ENCODE measurements around the gene SLC20A1. TPM values are rescaled to one million over a fixed set of nuclear protein-coding genes. Genes with fewer than 3 reads are reported as not detected.
"Not testable (repeated sequence)": the region's sequence is repeated elsewhere in the genome, so short reads cannot be mapped to it uniquely, and the experiment has no call there.

The SLC20A1 gene
- total RNA-seq, 4 donors from 2014 or later, result 9.5 to 25.4 (median 20.5) TPM

DNA sequence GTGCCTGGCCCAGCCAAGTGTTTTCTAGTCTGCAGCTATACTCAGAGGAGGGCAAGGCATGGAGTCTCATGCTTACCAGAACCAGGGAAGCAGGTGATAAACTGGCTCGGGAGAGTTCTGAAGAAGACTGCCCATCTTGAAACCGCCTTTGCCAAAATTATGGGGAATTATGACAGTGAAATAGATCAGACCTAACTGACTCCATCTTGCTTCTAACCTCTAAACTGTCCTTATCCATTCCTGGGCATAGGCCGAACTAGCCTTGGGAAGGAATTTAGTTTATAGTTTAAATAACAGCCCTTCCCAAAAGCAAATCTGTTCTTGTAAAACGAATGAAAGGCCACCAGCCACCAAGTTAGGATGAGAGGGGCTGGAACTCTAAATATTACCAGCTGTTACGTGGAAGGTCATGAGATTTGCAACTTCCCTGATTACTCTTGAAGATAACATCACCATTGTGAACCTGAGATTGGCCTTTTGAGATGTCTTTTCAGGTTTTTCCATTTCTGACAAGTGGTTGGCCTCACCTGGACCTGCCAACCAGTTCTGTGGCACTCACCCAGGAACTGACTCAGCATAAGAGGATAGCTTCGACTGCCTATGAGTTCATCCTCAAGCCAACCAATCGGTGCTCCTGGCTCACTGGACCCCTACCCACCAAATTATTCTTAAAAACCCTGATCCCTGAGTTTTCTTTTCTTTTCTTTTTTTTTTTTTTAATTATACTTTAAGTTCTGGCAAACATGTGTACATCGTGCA is 37.9 kb upstream of the SLC20A1 start:
- Histone ChIP-seq H3K27ac (no peak overlapping the region), H3K4me3 (no peak overlapping the region), H3K4me1 (no peaks in the 10 kb centered on the region), H3K27me3 (no peaks in the 10 kb centered on the region), H3K9me3 (no peaks in the 10 kb centered on the region), H3K36me3 (no peaks in the 10 kb centered on the region)
- ATAC-seq, result no peak
- WGBS, 2 donors (ENCODE audit: low coverage in 1 of 2), result 82 to 89% methylated on average over 7 to 8 of the region's 8 CpGs
- TF ChIP-seq POLR2AphosphoS5 (IDR thresholded peaks at IDR 0.05) (no peak), POLR2A (IDR thresholded peaks at IDR 0.05) (no peak), EP300 (IDR thresholded peaks at IDR 0.05) (no peak)
- TF ChIP-seq, protein P1, sequence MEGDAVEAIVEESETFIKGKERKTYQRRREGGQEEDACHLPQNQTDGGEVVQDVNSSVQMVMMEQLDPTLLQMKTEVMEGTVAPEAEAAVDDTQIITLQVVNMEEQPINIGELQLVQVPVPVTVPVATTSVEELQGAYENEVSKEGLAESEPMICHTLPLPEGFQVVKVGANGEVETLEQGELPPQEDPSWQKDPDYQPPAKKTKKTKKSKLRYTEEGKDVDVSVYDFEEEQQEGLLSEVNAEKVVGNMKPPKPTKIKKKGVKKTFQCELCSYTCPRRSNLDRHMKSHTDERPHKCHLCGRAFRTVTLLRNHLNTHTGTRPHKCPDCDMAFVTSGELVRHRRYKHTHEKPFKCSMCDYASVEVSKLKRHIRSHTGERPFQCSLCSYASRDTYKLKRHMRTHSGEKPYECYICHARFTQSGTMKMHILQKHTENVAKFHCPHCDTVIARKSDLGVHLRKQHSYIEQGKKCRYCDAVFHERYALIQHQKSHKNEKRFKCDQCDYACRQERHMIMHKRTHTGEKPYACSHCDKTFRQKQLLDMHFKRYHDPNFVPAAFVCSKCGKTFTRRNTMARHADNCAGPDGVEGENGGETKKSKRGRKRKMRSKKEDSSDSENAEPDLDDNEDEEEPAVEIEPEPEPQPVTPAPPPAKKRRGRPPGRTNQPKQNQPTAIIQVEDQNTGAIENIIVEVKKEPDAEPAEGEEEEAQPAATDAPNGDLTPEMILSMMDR (IDR thresholded peaks at IDR 0.05), result no peak

DNA sequence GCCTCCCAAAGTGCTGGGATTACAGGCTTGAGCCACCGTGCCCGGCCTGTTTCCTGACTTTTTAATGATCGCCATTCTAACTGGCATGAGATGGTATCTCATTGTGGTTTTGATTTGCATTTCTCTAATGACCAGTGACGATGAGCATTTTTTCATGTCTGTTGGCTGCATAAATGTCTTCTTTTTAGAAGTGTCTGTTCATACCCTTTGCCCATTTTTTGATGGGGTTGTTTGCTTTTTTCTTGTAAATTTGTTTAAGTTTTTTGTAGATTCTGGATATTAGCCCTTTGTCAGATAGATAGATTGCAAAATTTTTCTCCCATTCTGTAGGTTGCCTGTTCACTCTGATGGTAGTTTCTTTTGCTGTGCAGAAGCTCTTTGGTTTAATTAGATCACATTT is 36.4 kb upstream of the SLC20A1 start:
- H3K4me3 ChIP-seq, ATAC-seq, H3K27me3 ChIP-seq, H3K4me1 ChIP-seq, H3K9me3 ChIP-seq, H3K36me3 ChIP-seq, H3K27ac ChIP-seq: not testable (repeated sequence)
- 88 to 90% methylated on average over 4 of the region's 4 CpGs for whole genome bisulfite sequencing, 2 donors (ENCODE audit: low coverage in 1 of 2)

DNA sequence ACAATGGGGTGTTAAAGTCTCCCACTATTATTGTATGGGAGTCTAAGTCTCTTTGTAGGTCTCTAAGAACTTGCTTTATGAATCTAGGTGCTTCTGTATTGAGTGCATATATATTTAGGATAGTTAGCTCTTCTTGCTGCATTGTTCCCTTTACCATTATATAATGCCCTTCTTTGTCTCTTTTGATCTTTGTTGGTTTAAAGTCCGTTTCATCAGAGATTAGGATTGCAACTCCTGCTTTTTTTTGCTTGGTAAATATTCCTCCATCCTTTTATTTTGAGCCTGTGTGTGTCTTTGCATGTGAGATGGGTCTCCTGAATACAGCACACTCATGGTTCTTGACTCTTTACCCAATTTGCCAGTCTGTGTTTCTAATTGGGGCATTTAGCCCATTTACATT is 33.5 kb upstream of the SLC20A1 start:
- not testable (repeated sequence) for ATAC-seq, H3K4me1 ChIP-seq, H3K27me3 ChIP-seq, H3K27ac ChIP-seq, H3K36me3 ChIP-seq, H3K4me3 ChIP-seq, H3K9me3 ChIP-seq
- WGBS, 2 donors (ENCODE audit: low coverage in 1 of 2), result 70 to 71% methylated on average over 1 of the region's 1 CpG

DNA sequence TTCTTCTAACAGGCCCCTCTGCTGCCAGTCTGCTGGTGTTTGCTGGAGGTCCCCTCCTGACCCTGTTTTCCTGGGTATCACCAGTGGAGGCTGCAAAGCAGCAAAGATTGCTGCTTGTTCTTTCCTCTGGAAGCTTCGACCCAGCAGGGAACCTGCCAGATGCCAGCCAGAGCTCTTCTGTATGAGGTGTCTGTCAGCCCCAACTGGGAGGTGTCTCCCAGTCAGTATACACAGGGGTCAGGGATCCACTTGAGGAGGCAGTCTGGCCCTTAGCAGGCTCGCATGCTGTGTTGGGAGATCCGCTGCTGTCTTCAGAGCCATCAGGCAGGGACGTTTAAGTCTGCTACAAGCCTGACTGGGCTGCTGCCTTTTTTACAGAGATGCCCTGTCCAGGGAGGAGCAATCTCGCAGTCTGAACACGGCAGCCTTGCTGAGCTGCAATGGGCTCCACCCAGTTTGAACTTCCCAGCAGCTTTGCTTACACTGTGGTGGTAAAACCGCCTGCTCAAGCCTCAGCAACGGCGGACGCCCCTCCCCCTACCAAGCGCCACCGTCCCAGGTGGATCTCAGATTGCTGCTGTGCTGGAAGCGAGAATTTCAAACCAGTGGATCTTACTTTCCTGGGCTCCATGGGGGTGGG is 31.4 kb upstream of the SLC20A1 start:
- H3K9me3 ChIP-seq, result no peaks in the 10 kb centered on the region
- no peak for TF ChIP-seq POLR2A (IDR thresholded peaks at IDR 0.05)
- TF ChIP-seq, protein P1 (IDR thresholded peaks at IDR 0.05), result no peak
- no peak for TF ChIP-seq EP300 (IDR thresholded peaks at IDR 0.05)
- TF ChIP-seq POLR2AphosphoS5 (IDR thresholded peaks at IDR 0.05), result no peak
- ATAC-seq, result no peak
- no peak overlapping the region for H3K27ac ChIP-seq
- H3K4me3 ChIP-seq, result no peak overlapping the region
- 20% methylated on average over 1 of the region's 13 CpGs; no CpG with 5 or more reads in 1 of the 2 donors for WGBS, 2 donors (ENCODE audit: low coverage in 1 of 2)
- H3K36me3 ChIP-seq, result no peaks in the 10 kb centered on the region
- no peaks in the 10 kb centered on the region for H3K4me1 ChIP-seq
- H3K27me3 ChIP-seq, result no peaks in the 10 kb centered on the region

DNA sequence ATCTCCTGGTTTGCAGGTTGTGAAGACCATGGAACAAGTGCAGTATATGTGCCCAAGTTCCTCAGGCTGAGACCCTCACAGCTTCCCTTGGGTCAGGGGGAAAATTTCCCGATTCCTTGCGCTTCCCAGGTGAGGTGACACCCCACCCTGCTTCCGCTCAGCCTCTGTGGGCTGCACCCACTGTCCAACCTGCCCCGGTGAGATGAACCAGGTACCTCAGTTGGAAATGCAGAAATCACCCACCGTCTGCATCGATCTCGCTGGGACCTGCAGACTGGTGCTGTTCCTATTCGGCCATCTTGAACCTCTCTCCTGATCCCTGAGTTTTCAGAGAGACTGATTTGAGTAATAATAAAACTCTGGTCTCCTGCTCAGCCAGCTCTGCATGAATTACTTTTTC is 30.7 kb upstream of the SLC20A1 start:
- no peak overlapping the region for H3K27ac ChIP-seq
- no peak overlapping the region for H3K4me3 ChIP-seq
- no peaks in the 10 kb centered on the region for H3K36me3 ChIP-seq
- ATAC-seq, result no peak
- H3K27me3 ChIP-seq, result no peaks in the 10 kb centered on the region
- TF ChIP-seq, protein P1 (IDR thresholded peaks at IDR 0.05), result no peak
- no peak for TF ChIP-seq EP300 (IDR thresholded peaks at IDR 0.05)
- TF ChIP-seq POLR2AphosphoS5 (IDR thresholded peaks at IDR 0.05), result no peak
- TF ChIP-seq POLR2A (IDR thresholded peaks at IDR 0.05), result no peak
- no peaks in the 10 kb centered on the region for H3K4me1 ChIP-seq
- WGBS, 2 donors (ENCODE audit: low coverage in 1 of 2), result 93% methylated on average over 6 of the region's 8 CpGs; no CpG with 5 or more reads in 1 of the 2 donors
- H3K9me3 ChIP-seq, result no peaks in the 10 kb centered on the region

DNA sequence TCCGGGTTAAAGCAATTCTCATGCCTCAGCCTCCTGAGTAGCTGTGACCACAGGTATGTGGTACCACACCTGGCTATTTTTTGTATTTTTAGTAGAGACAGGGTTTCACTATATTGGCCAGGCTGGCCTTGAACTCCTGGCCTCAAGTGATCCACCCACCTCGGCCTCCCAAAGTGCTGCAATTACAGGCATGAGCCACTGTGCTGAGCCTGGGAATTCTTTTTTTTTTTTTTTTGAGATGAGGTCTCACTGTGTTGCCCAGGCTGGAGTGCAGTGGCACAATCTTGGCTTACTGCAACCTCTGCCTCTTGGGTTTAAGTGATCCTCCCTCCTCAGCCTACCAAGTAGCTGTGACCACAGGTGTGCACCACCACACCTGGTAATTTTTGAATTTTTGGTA is 29.9 kb upstream of the SLC20A1 start:
- not testable (repeated sequence) for H3K4me3 ChIP-seq, H3K27me3 ChIP-seq, ATAC-seq, H3K4me1 ChIP-seq, H3K27ac ChIP-seq, H3K9me3 ChIP-seq, H3K36me3 ChIP-seq
- 88 to 100% methylated on average over 1 to 2 of the region's 2 CpGs for WGBS, 2 donors (ENCODE audit: low coverage in 1 of 2)

Data from gastroesophageal sphincter (tissue), 4 donors.